ENCODE measurements around the gene DCAF8.

DCAF8 gene

DNA sequence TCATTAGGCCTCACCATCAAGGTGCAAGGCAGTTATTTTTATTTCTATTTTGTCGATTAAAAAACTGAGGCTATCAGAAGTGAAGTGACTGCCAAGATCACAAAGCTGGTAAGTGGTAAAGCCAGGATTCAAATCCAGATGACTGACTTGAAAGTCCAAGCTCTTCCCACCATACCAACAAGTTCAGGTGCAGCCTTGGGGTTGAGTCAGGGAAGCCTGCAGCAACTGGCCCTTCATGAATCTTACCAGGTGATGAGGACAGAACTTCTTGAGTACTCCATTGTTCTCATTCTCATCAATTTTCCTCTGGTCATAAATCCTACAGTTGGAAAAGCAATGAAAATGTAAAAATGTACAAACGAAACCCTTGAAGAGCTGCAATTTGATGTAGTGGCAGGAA, 37.0 kb downstream of the DCAF8 start:
- DNase-seq (ENCODE audit: low spot score) = no peak

GRCh38 chr1:160224606-160225005, 37.7 kb downstream of the DCAF8 start:
- no peak for DNase-seq (ENCODE audit: low spot score)

DNA sequence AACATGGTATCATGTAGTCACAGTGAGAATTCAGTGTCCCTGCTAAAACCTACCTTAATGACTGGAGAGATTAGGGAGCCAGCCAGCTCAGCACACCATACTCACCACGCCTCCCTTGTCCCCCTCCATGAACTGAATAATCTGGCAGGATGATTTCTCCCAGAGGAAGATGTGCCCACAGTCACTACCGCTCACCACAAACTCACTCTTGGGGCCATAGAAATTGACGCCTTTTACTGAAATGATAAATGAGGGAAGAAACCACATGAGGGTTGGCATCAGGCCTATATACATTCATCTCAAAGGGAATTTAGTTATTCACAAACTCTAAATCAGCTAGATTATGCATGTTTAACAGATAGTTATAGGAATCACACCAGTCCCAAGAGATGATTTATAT, 39.8 kb downstream of the DCAF8 start:
- DNase-seq (ENCODE audit: low spot score) = no peak

- DNase-seq (ENCODE audit: low spot score) = no peak
Measured at GRCh38 chr1:160221089-160221488, 41.3 kb downstream of the DCAF8 start.

- DNase-seq (ENCODE audit: low spot score) = no peak
Measured at GRCh38 chr1:160220301-160220700, 42.0 kb downstream of the DCAF8 start.

GRCh38 chr1:160219062-160219929, 43.1 kb downstream of the DCAF8 start:
- no peak for DNase-seq (ENCODE audit: low spot score)

GRCh38 chr1:160217481-160218051, 44.8 kb downstream of the DCAF8 start:
- DNase-seq (ENCODE audit: low spot score) = no peak

- DNase-seq (ENCODE audit: low spot score) = no peak
Measured at GRCh38 chr1:160216301-160216700, 46.0 kb downstream of the DCAF8 start.

- no peak for DNase-seq (ENCODE audit: low spot score)
Measured at GRCh38 chr1:160214481-160215140, 47.7 kb downstream of the DCAF8 start.

GRCh38 chr1:160211046-160211790, 51.1 kb downstream of the DCAF8 start:
- DNase-seq (ENCODE audit: low spot score) = no peak

DNA sequence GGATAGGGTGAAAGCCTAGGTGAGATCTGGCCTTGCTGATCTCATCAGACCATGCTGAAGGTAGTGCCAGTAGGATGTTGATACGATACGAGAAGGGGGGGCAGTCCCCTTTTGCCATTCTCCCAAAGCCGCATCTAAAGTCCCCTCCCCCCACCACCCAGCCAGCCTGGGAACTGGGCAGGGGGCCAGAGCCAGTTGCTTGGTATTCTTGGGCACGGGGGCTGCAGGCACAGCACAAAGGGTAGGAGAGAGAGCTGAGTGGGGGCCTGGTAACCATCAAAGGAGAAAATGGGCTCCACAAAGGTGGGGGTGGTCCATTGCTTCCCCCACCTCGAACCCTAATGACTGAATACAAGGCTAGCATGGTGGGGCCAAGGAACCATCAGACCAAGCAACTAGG, 51.8 kb downstream of the DCAF8 start:
- DNase-seq (ENCODE audit: low spot score) = no peak

GRCh38 chr1:160209321-160210046, 52.9 kb downstream of the DCAF8 start:
- no peak for DNase-seq (ENCODE audit: low spot score)

- DNase-seq (ENCODE audit: low spot score) = no peak
Measured at GRCh38 chr1:160208557-160209320, 53.6 kb downstream of the DCAF8 start.

DNA sequence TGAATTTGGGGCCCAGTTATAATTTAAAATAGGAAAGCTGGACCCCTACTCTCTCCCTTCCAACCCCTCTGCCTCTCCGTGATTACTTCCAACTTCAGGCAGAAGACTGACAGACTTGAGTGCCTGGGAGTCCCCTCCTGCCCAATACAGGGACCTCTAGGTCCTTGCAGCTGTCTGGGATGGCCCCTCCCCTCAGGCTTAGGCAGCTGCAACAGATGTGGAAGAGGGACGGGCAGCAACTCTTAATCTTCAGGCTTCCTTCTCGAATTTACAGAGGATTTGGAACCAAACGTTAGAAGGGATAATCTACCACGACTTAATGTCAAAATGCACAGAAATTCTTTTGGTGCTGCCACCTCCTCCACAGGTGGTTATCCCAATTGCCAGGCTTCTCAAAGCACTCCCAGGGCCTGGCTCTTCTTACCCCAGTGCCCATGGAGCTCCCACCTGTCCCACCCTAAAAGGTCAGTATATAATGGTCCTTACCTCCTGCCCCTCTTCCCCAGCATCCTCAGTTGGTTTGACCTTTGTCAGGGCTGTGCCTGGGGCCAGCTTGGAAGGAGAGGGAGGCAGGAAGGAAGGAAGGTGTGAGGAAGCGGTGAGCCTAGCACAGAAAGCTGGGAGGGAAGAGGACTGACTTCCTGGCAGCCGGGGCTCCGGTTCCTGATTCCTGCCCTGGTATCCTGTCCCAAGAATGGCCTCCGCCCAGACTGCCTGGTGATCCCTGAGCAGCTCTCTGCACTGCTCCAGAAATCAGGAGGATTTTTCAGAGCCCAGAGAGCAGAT, 54.4 kb downstream of the DCAF8 start:
- DNase-seq (ENCODE audit: low spot score) = no peak

DNA sequence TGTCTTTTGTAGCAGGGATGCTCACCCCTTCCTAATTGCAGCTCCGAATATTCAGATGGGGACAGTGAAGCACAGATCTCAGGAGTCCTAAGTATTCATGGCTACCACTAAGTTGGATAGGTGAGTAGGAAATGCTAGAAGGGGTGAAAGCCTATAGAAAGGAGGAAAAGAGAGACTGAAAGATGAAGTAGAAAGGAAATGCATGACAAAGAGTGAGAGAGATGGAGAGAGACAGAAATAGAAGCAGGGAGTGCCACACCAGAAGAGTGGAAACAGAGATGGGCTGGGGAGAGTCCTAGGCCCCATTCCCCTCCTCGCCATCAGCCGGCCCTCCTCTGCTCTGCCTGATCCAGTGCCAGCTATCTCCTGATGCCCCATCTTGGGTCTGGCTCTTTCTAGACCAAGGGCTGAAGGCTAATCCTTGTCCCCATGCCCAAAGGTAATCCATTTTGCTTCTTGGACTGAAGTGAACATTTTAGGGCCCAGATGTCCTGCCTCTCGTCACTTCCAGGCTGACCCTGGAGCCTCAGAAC, 55.2 kb downstream of the DCAF8 start:
- DNase-seq (ENCODE audit: low spot score) = no peak

DNA sequence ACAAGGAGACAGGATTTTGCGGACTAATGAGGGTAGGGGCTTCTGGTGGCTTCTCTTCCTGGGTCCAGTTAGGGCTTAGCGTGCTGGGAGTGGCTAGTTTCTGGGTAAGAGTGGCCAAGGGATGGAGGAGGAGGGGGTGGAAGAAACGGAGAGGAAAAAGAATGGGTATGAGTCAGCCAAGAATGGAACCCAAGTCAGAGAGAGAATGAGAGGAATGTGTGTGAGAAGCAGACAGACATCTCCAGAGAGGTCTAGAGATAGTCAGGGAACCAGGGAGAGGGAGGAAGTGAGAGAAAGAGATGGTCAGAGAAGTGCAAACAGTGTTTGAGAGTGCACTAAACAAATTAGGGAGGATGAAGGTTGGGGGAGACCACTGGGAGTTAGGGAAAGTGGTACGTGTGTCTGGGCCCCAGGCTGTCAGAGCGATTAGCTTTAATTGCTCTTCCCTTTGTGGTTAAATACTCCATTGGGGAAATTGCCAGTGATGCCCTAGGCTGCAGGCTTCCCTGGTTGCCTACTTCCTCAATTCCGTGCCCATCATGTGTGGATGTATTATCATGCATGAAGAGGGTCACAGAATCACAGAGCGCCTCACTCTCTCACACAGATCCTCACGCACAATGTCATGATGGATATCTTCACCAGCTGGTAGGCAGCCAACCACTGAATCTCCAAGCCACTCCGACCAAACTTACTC, 55.8 kb downstream of the DCAF8 start:
- no peak for DNase-seq (ENCODE audit: low spot score)

- no peak for DNase-seq (ENCODE audit: low spot score)
Measured at GRCh38 chr1:160206036-160206389, 56.3 kb downstream of the DCAF8 start.

DNA sequence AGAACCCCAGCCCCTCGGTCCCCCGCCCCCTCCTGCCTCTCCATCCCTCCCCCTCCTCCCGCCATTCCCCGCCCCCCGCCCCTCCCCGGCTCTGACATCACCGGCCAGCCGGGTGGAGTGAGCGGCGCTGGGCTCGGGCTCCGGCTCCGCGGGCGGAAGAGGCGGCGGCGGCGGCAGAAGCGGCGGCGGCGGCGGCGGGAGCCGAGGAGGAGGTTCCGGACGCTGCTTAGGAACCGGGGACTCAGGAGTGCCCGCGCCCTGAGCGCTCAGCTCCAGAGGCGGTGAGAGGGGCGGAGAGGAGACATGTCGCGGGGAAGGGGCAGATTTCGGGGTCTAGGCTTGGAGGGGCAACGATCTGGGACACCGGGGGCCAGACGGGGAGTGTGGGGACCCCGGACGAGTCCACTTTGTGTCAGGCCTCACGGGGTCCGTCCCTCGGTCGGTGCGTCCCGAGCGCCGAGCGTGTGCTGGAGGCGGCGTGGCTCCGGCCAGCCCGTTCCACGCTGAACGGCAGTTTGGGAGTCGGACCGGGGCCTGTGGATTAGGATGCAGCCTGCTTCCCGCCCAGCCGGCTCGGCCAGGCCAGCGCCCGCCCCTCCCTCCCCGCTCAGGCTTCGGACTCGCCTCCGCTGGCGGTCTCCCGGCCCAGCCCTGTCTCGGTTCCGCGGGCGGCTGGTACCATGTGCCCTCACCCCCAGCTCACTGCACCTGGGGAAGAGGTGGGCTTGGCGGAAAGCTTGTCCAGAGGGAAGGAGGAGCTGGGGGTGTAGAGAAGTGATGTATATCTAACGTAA, 56.9 kb downstream of the DCAF8 start, which contains the start of gene PEA15:
Gene PEA15 (plus strand): TSS at position 143 of the 794 bp plus-strand sequence. CDS start 6,161 bp downstream, outside the sequence.
- DNase-seq (ENCODE audit: low spot score) = no peak

Data from hematopoietic multipotent progenitor cell treated with erythropoietin and hydrocortisone succinate and interleukin-3 and kit ligand, for 17 days (in vitro differentiated cells).